GM19035 (cell line): ENCODE measurements around the gene ARHGAP33.

Experiments used
- ATAC-seq: cut with Tn5 transposase; IDR thresholded peaks from one replicate; pipeline ENCODE4 v1.9.1; 2021; ENCODE audit not compliant: unreplicated experiment

Gene ARHGAP33, protein sequence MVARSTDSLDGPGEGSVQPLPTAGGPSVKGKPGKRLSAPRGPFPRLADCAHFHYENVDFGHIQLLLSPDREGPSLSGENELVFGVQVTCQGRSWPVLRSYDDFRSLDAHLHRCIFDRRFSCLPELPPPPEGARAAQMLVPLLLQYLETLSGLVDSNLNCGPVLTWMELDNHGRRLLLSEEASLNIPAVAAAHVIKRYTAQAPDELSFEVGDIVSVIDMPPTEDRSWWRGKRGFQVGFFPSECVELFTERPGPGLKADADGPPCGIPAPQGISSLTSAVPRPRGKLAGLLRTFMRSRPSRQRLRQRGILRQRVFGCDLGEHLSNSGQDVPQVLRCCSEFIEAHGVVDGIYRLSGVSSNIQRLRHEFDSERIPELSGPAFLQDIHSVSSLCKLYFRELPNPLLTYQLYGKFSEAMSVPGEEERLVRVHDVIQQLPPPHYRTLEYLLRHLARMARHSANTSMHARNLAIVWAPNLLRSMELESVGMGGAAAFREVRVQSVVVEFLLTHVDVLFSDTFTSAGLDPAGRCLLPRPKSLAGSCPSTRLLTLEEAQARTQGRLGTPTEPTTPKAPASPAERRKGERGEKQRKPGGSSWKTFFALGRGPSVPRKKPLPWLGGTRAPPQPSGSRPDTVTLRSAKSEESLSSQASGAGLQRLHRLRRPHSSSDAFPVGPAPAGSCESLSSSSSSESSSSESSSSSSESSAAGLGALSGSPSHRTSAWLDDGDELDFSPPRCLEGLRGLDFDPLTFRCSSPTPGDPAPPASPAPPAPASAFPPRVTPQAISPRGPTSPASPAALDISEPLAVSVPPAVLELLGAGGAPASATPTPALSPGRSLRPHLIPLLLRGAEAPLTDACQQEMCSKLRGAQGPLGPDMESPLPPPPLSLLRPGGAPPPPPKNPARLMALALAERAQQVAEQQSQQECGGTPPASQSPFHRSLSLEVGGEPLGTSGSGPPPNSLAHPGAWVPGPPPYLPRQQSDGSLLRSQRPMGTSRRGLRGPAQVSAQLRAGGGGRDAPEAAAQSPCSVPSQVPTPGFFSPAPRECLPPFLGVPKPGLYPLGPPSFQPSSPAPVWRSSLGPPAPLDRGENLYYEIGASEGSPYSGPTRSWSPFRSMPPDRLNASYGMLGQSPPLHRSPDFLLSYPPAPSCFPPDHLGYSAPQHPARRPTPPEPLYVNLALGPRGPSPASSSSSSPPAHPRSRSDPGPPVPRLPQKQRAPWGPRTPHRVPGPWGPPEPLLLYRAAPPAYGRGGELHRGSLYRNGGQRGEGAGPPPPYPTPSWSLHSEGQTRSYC

DNA sequence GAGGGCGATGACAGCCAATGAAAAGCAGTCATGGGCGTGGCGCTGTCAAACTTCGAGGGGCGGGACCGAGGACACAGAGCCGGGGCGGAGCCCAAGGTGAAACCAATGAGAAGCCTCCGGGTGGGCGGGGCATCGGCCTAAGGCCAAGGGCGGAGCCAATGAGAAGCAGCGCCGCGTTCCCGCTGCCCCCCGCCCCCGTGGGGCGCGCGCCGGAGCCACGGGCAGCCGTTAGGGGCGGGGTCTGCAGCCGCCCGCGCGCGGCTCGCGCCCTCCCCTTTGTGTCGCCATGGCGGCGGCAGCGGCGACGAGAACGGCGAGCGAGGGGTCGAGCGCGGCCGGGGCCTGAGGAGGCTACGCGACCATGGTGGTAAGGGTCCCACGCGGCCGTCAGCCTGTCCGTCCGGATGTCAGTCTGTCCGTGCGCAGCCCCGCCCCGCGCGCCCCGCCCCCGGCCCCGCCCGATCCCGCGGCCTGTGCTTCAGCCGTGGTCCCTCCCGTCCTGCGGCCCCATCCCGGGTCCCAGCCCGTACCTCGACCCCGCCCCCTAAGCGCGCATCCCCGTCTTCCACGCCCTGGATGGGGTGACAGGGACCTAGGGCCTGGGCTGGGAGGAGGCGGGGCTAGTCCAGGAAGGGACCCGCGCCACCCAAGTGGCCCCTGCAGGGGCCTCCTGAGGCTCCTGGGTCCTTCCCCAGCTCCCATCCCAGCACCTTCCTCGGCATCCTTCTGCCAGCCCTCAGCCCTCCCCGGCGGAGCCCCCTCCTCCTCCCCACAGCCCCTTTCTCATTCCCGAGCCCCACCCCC lies at the start of gene ARHGAP33:
ARHGAP33 (plus strand) TSS at position 267 of the 804 bp plus-strand sequence; CDS start at position 362, 95 bp downstream.
- ATAC-seq, result peak; percentile 92

DNA sequence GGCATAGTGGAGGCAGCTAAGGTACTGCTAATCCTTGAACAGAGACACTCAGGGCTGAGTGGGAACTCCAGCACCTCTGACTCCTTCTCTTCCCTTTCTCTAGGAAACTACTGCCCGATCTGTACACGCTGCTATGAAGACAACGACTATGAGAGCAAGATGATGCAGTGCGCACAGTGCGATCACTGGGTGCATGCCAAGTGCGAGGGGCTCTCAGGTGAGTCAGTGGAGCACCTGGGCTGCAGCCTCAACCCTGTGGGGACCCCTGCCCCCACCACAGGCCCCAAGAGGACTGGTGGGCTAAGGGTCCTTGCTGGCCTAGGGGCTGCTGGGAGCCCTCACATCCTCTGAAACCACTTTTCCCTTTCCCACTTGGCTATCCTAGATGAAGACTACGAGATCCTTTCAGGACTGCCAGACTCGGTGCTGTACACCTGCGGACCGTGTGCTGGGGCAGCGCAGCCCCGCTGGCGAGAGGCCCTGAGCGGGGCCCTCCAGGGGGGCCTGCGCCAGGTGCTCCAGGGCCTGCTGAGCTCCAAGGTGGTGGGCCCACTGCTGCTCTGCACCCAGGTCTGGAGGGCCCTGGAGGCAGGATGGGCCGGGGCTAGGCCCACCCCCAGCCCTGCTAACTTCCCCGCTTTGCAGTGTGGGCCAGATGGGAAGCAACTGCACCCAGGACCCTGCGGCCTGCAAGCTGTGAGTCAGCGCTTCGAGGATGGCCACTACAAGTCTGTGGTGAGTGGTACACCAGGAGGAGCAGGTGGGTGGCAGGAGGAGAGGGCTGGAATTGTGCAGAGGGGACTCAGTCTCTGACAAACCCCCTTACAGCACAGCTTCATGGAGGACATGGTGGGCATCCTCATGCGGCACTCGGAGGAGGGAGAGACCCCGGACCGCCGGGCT lies 48.1 kb upstream of the ARHGAP33 start:
- ATAC-seq, result no peak

DNA sequence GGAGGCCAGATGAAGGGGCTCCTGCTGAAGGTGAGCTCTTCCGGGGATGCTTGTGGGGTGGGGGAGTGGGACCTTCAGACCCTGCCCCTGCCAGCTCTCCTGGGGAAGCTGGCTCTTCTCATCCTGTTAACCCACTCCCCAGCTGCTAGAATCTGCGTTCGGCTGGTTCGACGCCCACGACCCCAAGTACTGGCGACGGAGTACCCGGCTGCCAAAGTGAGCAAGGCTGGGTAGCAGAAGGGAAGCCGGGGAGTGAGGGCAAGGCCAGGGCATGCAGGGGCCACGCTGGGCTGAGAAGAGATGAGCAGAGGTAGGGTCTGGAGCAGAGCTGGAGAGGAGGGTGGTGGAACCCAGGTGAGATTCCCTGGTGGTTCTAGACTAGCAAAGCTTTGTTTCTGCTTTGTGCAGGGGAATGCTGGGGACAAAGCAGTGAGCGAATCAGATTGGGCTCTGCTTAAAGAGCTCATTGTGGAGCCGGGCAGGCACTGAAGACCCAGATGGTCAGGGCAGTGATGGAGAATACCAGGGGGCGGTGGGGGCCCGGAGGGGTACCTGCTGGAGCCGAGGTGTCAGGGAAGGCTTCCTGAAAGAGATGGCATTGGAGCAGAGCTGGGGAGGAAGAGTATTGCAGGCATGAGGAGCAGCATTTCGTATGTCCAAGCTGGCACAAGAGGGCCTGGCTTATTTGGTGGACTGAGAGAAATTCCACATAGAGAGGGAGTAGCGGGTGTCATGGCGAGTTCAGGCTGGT lies 47.2 kb upstream of the ARHGAP33 start:
- ATAC-seq, result no peak

DNA sequence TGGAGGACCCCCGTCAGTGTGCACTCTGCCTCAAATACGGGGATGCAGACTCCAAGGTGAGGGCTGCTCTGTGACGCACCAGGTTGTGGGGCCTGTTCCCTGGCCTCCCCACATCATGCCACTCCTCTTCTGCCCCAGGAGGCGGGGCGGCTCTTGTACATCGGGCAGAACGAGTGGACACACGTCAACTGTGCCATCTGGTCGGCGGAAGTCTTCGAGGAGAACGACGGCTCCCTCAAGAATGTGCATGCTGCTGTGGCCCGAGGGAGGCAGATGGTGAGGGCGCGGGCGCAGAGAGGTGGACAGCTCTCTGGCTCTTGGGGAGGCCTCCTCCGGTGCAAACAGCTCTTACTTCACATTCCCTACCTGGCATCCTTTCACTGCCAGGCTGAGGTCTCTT lies 46.3 kb upstream of the ARHGAP33 start:
- ATAC-seq, result no peak

DNA sequence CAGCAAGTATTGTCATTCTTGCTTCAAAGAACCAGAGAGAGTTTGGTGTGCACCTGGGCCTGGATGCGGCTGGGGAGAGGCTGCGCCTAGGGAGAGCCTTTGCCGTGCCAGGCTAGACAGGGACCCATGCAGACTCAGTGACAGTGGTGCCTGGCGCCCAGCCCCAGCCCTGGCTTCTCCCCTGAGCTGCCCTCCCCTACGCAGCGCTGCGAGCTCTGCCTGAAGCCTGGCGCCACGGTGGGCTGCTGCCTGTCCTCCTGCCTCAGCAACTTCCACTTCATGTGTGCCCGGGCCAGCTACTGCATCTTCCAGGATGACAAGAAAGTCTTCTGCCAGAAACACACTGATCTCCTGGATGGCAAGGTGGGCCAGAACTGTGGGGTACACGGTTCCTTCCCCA lies 45.6 kb upstream of the ARHGAP33 start:
- ATAC-seq, result no peak

DNA sequence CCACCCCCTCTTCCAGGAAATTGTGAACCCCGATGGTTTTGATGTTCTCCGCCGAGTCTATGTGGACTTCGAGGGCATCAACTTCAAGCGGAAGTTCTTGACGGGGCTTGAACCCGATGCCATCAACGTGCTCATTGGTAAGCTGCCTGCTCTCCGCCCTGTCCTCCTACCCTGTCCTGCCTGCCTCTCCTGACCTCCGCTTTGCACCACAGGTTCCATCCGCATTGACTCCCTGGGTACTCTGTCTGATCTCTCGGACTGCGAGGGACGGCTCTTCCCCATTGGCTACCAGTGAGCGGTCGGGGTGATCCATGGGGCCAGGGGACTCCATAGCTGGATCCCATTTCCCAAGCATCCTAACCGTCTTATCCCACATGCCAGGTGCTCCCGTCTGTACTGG lies 45.0 kb upstream of the ARHGAP33 start:
- ATAC-seq, result no peak

DNA sequence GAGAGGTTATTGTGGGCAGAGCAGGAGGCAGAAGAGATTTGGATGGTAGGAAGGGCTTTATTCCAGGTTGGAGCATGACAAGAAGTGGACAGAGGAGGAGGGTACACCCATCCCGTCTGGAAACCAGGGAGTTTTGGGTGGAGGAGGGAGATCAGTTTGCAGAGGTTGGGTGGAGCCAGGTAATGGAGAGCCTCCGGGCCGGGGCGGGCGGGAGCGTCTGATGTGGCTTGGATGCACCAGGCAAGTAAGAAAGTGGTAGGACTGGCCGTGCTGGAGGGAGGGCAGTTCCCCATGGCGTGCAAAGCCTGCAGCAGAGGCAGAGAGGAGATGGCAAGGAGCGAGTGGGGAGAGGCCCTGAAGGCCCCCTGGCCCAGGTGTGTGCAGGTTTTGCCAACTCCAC lies 44.0 kb upstream of the ARHGAP33 start:
- ATAC-seq, result no peak

DNA sequence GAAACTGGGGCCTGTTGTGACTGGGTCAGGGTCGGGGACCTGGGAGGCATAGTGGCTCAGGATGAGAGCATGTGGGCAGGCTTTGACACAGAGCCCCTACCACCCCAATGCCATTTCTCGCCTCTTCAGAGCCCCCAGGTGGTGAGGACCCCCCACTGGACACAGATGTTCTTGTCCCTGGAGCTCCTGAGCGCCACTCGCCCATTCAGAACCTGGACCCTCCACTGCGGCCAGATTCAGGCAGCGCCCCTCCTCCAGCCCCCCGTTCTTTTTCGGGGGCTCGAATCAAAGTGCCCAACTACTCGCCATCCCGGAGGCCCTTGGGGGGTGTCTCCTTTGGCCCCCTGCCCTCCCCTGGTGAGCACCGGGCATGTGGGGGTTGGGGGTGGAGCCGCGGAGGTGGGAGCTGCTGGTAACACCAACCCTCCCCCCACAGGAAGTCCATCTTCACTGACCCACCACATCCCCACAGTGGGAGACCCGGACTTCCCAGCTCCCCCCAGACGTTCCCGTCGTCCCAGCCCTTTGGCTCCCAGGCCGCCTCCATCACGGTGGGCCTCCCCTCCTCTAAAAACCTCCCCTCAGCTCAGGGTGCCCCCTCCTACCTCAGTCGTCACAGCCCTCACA lies 43.5 kb upstream of the ARHGAP33 start:
- no peak for ATAC-seq

DNA sequence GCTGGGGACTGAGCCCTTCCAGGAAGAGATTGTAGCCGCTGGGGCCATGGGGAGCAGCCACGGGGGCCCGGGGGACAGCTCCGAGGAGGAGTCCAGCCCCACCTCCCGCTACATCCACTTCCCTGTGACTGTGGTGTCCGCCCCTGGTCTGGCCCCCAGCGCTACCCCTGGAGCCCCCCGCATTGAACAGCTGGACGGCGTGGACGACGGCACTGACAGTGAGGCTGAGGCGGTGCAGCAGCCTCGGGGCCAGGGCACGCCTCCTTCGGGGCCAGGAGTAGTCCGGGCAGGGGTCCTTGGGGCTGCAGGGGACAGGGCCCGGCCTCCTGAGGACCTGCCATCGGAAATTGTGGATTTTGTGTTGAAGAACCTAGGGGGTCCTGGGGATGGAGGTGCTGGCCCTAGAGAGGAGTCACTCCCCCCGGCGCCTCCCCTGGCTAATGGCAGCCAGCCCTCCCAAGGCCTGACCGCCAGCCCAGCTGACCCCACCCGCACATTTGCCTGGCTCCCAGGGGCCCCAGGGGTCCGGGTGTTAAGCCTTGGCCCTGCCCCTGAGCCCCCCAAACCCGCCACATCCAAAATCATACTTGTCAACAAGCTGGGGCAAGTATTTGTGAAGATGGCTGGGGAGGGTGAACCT lies 42.7 kb upstream of the ARHGAP33 start:
- no peak for ATAC-seq

DNA sequence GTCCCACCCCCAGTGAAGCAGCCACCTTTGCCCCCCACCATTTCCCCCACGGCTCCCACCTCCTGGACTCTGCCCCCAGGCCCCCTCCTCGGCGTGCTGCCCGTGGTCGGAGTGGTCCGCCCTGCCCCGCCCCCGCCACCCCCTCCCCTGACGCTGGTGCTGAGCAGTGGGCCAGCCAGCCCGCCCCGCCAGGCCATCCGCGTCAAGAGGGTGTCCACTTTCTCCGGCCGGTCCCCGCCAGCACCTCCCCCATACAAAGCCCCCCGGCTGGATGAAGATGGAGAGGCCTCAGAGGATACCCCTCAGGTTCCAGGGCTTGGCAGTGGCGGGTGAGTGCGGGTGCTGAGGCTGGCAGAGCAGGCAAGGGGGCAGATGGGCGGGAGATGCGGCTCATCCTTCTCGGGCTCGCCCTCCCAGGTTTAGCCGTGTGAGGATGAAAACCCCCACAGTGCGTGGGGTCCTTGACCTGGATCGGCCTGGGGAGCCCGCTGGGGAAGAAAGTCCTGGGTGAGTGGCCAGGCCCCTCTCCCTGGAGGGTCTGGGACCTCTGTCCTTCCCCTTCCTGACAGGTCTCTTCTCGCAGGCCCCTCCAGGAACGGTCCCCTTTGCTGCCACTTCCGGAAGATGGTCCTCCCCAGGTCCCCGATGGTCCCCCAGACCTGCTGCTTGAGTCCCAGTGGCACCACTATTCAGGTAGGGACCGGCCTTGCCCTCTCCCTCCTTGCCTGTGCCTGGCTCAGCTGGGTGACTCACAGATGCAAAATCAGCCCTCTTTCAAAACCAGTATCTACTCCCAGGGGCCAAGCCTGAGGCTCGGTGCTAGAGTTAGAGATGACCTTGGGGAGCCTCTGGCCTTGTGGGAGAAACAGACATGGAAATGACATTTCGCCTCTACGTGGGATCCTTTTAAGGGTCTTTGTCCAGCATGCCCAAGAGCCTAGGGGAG lies 41.9 kb upstream of the ARHGAP33 start:
- no peak for ATAC-seq

DNA sequence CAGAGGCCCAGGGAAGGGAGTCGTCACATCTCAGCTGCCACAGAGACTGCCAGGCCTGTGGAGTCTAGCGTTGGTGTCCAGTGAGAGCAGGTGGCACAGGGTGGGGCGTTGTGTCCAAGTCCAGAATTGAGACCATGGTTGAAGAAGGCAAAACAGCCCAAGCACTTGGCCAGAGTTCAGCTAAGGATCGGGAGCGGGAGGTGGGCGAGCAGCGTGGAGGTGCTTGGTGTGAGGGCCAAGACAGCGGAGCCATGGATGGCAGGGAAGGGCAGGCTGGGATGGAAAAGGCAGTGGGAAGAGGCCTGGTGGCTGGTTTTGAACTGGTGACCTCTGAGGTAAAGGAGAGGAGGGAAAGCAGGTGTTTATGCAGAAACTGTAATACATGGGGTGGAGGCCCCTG lies 41.1 kb upstream of the ARHGAP33 start:
- no peak for ATAC-seq

DNA sequence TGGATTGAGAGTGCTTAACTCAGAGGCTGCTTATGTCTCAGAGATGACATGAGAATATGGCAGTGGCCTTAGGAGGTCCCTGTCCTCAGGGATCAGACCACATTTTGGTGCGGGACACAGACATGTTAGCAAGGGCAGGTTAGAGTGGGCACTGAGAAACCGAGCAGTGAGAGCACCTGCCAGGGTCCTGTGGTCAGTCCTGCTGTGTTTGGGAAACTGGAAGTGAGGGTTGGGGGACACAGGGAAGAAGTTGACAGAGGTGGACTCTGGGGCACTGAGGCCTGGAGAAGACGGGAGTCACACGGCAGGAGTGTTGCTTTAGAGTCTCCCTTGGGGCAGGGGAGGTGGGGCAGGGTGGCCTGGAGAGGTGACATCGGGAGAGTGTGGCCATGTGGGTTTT lies 40.5 kb upstream of the ARHGAP33 start:
- ATAC-seq, result no peak

DNA sequence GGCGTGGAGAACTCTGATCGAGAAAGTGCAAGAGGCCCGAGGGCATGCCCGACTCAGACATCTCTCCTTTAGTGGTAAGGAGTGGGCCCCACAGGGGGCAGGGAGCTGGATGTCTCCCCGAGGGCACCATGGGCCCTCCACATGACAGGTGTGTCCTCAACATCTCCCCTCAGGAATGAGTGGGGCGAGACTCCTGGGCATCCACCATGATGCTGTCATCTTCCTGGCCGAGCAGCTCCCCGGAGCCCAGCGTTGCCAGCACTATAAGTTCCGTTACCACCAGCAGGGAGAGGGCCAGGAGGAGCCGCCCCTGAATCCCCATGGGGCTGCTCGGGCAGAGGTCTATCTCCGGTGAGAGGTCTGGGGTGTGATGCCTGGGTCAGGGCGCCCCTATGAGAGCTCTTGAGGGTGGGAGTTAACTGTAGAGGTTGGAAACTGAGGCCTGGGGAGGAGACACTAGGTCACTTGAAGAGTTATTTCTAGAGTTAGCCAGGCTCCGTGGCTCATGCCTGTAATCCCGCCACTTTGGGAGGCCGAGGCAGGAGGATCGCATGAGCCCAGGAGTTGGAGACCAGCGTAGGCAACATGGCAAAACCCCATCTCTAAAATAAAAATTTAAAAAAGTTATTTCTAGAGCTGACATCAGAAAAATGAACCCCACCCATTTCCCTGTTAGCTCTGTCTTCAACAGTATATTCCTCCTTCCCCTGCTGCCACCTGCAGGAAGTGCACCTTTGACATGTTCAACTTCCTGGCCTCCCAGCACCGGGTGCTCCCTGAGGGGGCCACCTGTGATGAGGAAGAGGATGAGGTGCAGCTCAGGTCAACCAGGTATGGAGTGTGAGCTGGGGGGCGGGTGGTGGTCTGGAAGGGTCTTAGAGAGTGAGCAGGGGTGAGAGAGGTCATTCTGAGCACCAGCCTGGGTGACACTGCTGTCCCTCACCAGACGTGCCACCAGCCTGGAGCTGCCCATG lies 38.2 kb upstream of the ARHGAP33 start:
- ATAC-seq, result no peak

DNA sequence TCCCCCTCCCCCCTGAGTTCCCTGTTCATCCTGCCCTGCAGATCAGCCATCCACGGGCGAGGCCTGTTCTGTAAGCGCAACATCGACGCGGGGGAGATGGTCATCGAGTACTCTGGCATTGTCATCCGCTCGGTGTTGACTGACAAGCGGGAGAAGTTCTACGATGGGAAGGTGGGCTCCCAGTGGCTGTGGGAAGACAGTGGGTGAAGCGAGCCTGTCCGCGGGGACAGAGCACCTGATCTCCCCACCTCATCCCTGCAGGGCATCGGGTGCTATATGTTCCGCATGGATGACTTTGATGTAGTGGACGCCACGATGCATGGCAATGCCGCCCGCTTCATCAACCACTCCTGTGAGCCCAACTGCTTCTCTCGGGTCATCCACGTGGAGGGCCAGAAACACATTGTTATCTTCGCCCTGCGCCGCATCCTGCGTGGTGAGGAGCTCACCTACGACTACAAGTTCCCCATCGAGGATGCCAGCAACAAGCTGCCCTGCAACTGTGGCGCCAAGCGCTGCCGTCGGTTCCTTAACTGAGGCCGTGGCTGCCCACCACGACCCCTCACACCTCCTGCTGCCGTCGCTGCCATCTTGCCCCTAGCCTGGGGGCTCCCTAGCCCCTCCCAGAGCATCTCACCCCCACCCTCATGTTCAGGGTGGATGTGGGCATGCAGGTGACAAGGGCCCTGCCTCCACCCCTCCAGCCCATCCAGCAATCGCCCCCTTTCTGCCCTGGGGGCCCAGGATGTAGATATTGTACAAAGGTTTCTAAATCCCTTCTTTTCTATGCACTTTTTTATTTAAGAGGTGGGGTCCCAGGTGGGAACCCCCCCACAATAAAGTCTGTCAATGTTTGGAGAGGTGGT lies 37.1 kb upstream of the ARHGAP33 start:
- ATAC-seq, result no peak

DNA sequence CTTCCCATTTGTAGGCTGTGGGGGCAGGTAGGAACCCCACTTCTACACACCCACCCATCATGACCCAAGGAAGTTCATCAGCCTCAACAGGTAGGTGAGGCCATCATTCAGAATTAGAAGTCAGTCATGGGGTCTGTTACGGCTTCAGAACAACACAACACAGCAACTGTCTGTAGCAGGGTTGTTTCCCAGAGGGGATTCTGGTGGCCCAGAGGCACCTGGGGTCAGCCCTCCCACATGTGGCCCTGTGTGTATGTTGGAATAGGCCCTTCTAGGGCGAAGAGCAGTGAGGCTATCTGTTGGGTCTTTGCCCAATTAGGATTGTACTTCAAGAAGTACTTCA lies 36.5 kb upstream of the ARHGAP33 start:
- no peak for ATAC-seq
